C4-2B (cell line): ENCODE measurements around the gene TBC1D25.

Experiments
- CTCF ChIP-seq: fragments of 450-650 bp; conservative IDR thresholded peaks from 2 replicates; pipeline ENCODE4 v1.5.1; 2017; ENCODE audit warnings: mild to moderate bottlenecking
- ZFX ChIP-seq: fragments of 450-650 bp; IDR thresholded peaks from 2 replicates; pipeline ENCODE4 v1.6.1; 2017

- TF ChIP-seq CTCF: no peak
- no peak for TF ChIP-seq ZFX
Measured at GRCh38 chrX:48498374-48498809, 41.1 kb upstream of the TBC1D25 start.
